Liver (tissue), 3 donors: ENCODE measurements around the gene SYT5.

Experiments
- EGR1 ChIP-seq, 2 donors: IDR thresholded peaks; 2 replicates each; pipeline ENCODE4 v1.6.1; 2016 to 2018; ENCODE audit warnings: antibody characterized with exemption in 2 of 2, low read depth in 2 of 2
- FOXA1 ChIP-seq: IDR thresholded peaks from 2 replicates; pipeline ENCODE4 v1.6.1; 2016; ENCODE audit warnings: antibody characterized with exemption
- HNF4G ChIP-seq: IDR thresholded peaks from 2 replicates; pipeline ENCODE4 v1.6.1; 2016; ENCODE audit warnings: antibody characterized with exemption
- JUND ChIP-seq, 2 donors: IDR thresholded peaks; 2 replicates each; pipeline ENCODE4 v1.6.1; 2016; ENCODE audit warnings: antibody characterized with exemption in 2 of 2
- NR2F2 ChIP-seq: IDR thresholded peaks from 2 replicates; pipeline ENCODE4 v1.6.1; 2016; ENCODE audit warnings: antibody characterized with exemption
- RAD21 ChIP-seq, 2 donors: IDR thresholded peaks; 2 replicates each; pipeline ENCODE4 v1.6.1; 2016; ENCODE audit warnings: antibody characterized with exemption in 2 of 2, mild to moderate bottlenecking in 2 of 2
- SP1 ChIP-seq: IDR thresholded peaks from 2 replicates; pipeline ENCODE4 v1.6.1; 2018; ENCODE audit warnings: antibody characterized with exemption, mild to moderate bottlenecking
- TAF1 ChIP-seq: conservative IDR thresholded peaks from 2 replicates; pipeline ENCODE4 v1.6.1; 2016; ENCODE audit warnings: antibody characterized with exemption, mild to moderate bottlenecking
- YY1 ChIP-seq: IDR thresholded peaks from 2 replicates; pipeline ENCODE4 v1.6.1; 2016; ENCODE audit warnings: antibody characterized with exemption, mild to moderate bottlenecking
- TF ChIP-seq, protein P1 (sequence below): IDR thresholded peaks from 2 replicates; pipeline ENCODE4 v1.6.1; 2016; ENCODE audit warnings: antibody characterized with exemption, mild to moderate bottlenecking
- TF ChIP-seq, protein P2 (sequence below): fragments of 150-350 bp; IDR thresholded peaks from 2 replicates; pipeline ENCODE4 v1.5.1; 2017; ENCODE audit warnings: improper control_type of control experiment, low read depth, low read length; ENCODE audit not compliant: missing input control
- TF ChIP-seq, protein P3 (sequence below): IDR thresholded peaks from 2 replicates; pipeline ENCODE4 v1.6.1; 2016; ENCODE audit warnings: antibody characterized with exemption
- TF ChIP-seq, protein P4 (sequence below): IDR thresholded peaks from 2 replicates; pipeline ENCODE4 v1.6.1; 2016; ENCODE audit warnings: antibody characterized with exemption
- TF ChIP-seq, protein P5 (sequence below): IDR thresholded peaks from 2 replicates; pipeline ENCODE4 v1.6.1; 2016; ENCODE audit warnings: antibody characterized with exemption
- donor health status: healthy.
- donor health status: healthy.

DNA sequence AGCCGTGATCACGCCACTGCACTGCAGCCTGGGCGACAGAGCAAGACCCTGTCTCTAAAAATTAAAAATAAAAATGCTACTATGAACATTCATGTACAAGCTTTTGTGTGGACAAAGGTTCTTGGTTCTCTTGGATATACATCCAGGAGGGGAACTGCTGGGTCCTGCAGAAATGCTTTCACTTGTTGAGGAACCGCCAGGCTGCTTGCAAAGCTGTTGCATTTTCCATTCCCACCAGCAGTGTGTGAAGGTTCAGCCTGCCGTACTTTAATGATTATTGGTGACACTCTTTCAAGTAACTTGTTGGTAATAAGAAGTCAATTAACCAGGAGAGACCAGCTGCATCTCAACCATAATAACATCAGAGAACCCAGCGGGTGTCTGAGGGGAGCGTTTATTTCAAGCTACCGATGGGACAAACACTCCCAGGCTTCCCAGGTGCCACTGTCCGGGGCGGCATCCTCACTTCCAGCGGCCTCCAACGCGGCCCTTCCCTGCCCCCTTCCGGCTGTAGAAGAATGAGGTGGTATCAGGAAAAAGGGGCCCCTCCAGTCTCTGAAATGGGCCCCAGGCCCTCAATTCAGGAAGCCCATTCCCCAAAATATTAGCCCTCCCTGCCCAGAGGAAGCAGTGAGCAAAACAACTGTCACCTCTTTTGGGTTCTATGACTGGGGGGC, 47.5 kb downstream of the SYT5 start:
- TF ChIP-seq, protein P1, sequence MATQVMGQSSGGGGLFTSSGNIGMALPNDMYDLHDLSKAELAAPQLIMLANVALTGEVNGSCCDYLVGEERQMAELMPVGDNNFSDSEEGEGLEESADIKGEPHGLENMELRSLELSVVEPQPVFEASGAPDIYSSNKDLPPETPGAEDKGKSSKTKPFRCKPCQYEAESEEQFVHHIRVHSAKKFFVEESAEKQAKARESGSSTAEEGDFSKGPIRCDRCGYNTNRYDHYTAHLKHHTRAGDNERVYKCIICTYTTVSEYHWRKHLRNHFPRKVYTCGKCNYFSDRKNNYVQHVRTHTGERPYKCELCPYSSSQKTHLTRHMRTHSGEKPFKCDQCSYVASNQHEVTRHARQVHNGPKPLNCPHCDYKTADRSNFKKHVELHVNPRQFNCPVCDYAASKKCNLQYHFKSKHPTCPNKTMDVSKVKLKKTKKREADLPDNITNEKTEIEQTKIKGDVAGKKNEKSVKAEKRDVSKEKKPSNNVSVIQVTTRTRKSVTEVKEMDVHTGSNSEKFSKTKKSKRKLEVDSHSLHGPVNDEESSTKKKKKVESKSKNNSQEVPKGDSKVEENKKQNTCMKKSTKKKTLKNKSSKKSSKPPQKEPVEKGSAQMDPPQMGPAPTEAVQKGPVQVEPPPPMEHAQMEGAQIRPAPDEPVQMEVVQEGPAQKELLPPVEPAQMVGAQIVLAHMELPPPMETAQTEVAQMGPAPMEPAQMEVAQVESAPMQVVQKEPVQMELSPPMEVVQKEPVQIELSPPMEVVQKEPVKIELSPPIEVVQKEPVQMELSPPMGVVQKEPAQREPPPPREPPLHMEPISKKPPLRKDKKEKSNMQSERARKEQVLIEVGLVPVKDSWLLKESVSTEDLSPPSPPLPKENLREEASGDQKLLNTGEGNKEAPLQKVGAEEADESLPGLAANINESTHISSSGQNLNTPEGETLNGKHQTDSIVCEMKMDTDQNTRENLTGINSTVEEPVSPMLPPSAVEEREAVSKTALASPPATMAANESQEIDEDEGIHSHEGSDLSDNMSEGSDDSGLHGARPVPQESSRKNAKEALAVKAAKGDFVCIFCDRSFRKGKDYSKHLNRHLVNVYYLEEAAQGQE, result no peak
- peak in 1 of 2 donors; percentile 42 for TF ChIP-seq RAD21 (IDR thresholded peaks at IDR 0.05)
- TF ChIP-seq, protein P2, sequence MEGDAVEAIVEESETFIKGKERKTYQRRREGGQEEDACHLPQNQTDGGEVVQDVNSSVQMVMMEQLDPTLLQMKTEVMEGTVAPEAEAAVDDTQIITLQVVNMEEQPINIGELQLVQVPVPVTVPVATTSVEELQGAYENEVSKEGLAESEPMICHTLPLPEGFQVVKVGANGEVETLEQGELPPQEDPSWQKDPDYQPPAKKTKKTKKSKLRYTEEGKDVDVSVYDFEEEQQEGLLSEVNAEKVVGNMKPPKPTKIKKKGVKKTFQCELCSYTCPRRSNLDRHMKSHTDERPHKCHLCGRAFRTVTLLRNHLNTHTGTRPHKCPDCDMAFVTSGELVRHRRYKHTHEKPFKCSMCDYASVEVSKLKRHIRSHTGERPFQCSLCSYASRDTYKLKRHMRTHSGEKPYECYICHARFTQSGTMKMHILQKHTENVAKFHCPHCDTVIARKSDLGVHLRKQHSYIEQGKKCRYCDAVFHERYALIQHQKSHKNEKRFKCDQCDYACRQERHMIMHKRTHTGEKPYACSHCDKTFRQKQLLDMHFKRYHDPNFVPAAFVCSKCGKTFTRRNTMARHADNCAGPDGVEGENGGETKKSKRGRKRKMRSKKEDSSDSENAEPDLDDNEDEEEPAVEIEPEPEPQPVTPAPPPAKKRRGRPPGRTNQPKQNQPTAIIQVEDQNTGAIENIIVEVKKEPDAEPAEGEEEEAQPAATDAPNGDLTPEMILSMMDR, result peak; percentile 0
- no peak for TF ChIP-seq YY1
- no peak for TF ChIP-seq HNF4G
- TF ChIP-seq, protein P3, sequence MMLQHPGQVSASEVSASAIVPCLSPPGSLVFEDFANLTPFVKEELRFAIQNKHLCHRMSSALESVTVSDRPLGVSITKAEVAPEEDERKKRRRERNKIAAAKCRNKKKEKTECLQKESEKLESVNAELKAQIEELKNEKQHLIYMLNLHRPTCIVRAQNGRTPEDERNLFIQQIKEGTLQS, result no peak
- no peak for TF ChIP-seq TAF1
- no peak for TF ChIP-seq EGR1 (IDR thresholded peaks at IDR 0.05; ENCODE audit: low read depth in 2 of 2)
- TF ChIP-seq JUND (IDR thresholded peaks at IDR 0.05), result no peak
- no peak for TF ChIP-seq NR2F2
- TF ChIP-seq, protein P4, sequence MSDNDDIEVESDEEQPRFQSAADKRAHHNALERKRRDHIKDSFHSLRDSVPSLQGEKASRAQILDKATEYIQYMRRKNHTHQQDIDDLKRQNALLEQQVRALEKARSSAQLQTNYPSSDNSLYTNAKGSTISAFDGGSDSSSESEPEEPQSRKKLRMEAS, result no peak
- no peak for TF ChIP-seq SP1
- TF ChIP-seq, protein P5, sequence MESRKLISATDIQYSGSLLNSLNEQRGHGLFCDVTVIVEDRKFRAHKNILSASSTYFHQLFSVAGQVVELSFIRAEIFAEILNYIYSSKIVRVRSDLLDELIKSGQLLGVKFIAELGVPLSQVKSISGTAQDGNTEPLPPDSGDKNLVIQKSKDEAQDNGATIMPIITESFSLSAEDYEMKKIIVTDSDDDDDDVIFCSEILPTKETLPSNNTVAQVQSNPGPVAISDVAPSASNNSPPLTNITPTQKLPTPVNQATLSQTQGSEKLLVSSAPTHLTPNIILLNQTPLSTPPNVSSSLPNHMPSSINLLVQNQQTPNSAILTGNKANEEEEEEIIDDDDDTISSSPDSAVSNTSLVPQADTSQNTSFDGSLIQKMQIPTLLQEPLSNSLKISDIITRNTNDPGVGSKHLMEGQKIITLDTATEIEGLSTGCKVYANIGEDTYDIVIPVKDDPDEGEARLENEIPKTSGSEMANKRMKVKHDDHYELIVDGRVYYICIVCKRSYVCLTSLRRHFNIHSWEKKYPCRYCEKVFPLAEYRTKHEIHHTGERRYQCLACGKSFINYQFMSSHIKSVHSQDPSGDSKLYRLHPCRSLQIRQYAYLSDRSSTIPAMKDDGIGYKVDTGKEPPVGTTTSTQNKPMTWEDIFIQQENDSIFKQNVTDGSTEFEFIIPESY, result no peak
- TF ChIP-seq FOXA1, result no peak
